AG09319 (cell line): ENCODE measurements around the gene SENP8.

Experiments
- DNase-seq: peaks from one replicate; pipeline ENCODE4 v3.0.0-alpha.2; 2010; ENCODE audit warnings: low read depth; ENCODE audit errors: extremely low read depth
- CTCF ChIP-seq: IDR thresholded peaks from 2 replicates; pipeline ENCODE4 v1.5.1; 2011; ENCODE audit warnings: low read depth, mild to moderate bottlenecking, inconsistent platforms, low read length, moderate library complexity

The SENP8 gene

GRCh38 chr15:72160696-72161245 lies 42.6 kb downstream of the SENP8 start:
- no peak for DNase-seq
- TF ChIP-seq CTCF, result no peak

GRCh38 chr15:72161361-72162132 lies 43.3 kb downstream of the SENP8 start:
- TF ChIP-seq CTCF, result no peak
- DNase-seq, result no peak

GRCh38 chr15:72162569-72162968 lies 44.4 kb downstream of the SENP8 start:
- DNase-seq, result no peak
- TF ChIP-seq CTCF, result no peak

GRCh38 chr15:72163719-72164118 lies 45.5 kb downstream of the SENP8 start:
- no peak for DNase-seq
- TF ChIP-seq CTCF, result no peak

- no peak for DNase-seq
- TF ChIP-seq CTCF, result no peak
Observed at GRCh38 chr15:72166716-72167417, 48.7 kb downstream of the SENP8 start.

- no peak for DNase-seq
- no peak for TF ChIP-seq CTCF
Observed at GRCh38 chr15:72167445-72167844, 49.2 kb downstream of the SENP8 start.
